Measurements from ENCODE around the gene DCDC1.

DNA sequence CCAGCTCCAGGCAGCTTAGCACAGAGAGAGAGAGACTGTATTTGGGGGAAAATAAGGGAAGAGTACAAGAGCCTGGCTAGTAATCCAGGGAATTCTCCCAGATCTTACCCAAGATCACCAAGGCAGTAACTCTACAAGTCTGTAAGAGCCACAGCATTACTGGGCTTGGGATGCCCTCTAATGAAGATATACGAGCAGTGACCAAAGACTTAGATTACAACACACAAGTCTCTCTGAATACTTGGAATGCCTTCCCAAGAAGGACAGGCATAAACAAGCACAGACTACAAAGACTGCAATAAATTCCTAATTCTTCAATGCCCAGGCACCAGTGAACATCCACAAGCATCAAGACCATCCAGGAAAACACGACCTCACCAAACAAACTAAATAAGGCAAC, 17.8 kb upstream of the DCDC1 start:
- TF ChIP-seq, protein P1, sequence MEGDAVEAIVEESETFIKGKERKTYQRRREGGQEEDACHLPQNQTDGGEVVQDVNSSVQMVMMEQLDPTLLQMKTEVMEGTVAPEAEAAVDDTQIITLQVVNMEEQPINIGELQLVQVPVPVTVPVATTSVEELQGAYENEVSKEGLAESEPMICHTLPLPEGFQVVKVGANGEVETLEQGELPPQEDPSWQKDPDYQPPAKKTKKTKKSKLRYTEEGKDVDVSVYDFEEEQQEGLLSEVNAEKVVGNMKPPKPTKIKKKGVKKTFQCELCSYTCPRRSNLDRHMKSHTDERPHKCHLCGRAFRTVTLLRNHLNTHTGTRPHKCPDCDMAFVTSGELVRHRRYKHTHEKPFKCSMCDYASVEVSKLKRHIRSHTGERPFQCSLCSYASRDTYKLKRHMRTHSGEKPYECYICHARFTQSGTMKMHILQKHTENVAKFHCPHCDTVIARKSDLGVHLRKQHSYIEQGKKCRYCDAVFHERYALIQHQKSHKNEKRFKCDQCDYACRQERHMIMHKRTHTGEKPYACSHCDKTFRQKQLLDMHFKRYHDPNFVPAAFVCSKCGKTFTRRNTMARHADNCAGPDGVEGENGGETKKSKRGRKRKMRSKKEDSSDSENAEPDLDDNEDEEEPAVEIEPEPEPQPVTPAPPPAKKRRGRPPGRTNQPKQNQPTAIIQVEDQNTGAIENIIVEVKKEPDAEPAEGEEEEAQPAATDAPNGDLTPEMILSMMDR (IDR thresholded peaks at IDR 0.05; ENCODE audit: low read depth, low read length): no peak
- no peak for TF ChIP-seq EZH2phosphoT487 (IDR thresholded peaks at IDR 0.05; ENCODE audit: low read depth)
